Measurements from ENCODE around the gene PNPLA3. TPM values are rescaled to one million over a fixed set of nuclear protein-coding genes. Genes with fewer than 3 reads are reported as not detected.

PNPLA3 gene
- total RNA-seq, 2 donors from 2014 or later, result 0.14 to 0.28 TPM

DNA sequence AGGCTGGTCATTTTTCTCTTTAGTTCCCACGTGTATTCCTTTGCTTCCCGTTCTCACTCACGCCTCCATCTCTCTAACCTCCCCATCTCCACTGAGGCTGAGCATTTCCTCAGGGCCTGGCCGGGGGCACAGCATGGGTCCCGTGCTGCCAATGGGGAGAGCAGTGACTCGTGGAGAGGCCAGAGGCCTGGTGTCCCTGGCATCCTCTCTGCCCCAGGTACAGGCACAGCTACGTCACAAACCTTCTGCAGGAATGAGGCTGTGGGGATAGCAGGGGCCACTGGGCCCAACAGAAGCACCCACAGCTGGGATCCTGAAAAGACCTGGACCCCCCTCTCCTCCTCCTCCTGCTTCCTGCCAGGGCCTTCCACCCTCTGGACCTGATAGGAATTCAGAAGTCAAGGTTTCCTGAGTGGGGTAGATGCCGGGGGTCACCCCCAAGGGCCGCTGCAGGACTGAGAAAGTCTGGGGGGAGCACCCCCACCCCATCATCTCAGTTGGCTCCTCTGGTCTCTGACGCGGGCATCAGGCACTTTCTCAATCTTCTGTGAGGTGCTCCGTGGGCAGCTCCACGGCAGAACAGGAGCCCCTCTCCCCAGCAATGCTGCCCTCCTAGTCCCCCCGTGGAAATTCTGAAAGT is 43.6 kb upstream of the PNPLA3 start:
- Histone ChIP-seq H3K27ac (no peak overlapping the region), H3K36me3 (no peaks in the 10 kb centered on the region), H3K4me3 (no peak overlapping the region), H3K27me3 (replicated peaks; ENCODE audit: insufficient read depth) (no peaks in the 10 kb centered on the region), H3K9me3 (no peaks in the 10 kb centered on the region), H3K4me1 (replicated peaks) (no peaks in the 10 kb centered on the region)
- intact Hi-C loops (cut with DNase I), result loop anchor here (10.0 kb wide), 1 partner anchor 495 kb away; no protein-coding TSS in a partner anchor
- WGBS, result 84% methylated on average over 14 of the region's 14 CpGs
- TF ChIP-seq, protein P1, sequence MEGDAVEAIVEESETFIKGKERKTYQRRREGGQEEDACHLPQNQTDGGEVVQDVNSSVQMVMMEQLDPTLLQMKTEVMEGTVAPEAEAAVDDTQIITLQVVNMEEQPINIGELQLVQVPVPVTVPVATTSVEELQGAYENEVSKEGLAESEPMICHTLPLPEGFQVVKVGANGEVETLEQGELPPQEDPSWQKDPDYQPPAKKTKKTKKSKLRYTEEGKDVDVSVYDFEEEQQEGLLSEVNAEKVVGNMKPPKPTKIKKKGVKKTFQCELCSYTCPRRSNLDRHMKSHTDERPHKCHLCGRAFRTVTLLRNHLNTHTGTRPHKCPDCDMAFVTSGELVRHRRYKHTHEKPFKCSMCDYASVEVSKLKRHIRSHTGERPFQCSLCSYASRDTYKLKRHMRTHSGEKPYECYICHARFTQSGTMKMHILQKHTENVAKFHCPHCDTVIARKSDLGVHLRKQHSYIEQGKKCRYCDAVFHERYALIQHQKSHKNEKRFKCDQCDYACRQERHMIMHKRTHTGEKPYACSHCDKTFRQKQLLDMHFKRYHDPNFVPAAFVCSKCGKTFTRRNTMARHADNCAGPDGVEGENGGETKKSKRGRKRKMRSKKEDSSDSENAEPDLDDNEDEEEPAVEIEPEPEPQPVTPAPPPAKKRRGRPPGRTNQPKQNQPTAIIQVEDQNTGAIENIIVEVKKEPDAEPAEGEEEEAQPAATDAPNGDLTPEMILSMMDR (IDR thresholded peaks at IDR 0.05), result no peak
- no peak for TF ChIP-seq POLR2A (IDR thresholded peaks at IDR 0.05)
- no peak for TF ChIP-seq POLR2AphosphoS5 (IDR thresholded peaks at IDR 0.05)
- no peak for DNase-seq (ENCODE audit: low spot score)

DNA sequence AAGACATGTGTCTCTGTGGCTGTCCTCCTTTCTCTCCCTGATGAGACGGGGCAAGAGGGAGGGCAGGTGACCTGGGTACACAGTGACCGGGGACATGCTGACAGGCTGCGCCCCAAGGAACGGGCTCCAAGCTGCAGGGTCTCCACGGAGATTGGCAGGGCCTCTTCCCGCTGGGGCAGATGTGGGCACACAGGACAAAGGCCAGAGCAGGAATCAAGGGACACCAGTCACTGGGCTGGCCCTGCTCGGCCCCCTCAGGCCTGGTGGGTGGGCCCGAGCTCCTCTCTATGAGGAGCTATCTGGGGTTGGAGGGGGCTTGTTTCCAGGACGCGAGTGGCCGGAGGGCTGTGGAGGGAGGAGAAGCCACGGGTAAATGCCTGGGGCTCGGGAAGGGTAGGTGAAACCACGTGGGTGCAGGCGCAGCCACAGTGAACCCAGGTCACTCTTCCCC is 43.0 kb upstream of the PNPLA3 start:
- no peak overlapping the region for H3K27ac ChIP-seq
- WGBS, result 84% methylated on average over 15 of the region's 15 CpGs
- H3K4me1 ChIP-seq (replicated peaks), result no peaks in the 10 kb centered on the region
- H3K4me3 ChIP-seq, result no peak overlapping the region
- no peak for DNase-seq (ENCODE audit: low spot score)
- no peaks in the 10 kb centered on the region for H3K27me3 ChIP-seq (replicated peaks; ENCODE audit: insufficient read depth)
- TF ChIP-seq POLR2AphosphoS5 (IDR thresholded peaks at IDR 0.05), result no peak
- no peak for TF ChIP-seq POLR2A (IDR thresholded peaks at IDR 0.05)
- TF ChIP-seq, protein P1 (IDR thresholded peaks at IDR 0.05), result no peak
- H3K36me3 ChIP-seq, result no peaks in the 10 kb centered on the region
- no peaks in the 10 kb centered on the region for H3K9me3 ChIP-seq
- intact Hi-C loops (cut with DNase I), result loop anchor here (10.0 kb wide), 1 partner anchor 496 kb away; no protein-coding TSS in a partner anchor

DNA sequence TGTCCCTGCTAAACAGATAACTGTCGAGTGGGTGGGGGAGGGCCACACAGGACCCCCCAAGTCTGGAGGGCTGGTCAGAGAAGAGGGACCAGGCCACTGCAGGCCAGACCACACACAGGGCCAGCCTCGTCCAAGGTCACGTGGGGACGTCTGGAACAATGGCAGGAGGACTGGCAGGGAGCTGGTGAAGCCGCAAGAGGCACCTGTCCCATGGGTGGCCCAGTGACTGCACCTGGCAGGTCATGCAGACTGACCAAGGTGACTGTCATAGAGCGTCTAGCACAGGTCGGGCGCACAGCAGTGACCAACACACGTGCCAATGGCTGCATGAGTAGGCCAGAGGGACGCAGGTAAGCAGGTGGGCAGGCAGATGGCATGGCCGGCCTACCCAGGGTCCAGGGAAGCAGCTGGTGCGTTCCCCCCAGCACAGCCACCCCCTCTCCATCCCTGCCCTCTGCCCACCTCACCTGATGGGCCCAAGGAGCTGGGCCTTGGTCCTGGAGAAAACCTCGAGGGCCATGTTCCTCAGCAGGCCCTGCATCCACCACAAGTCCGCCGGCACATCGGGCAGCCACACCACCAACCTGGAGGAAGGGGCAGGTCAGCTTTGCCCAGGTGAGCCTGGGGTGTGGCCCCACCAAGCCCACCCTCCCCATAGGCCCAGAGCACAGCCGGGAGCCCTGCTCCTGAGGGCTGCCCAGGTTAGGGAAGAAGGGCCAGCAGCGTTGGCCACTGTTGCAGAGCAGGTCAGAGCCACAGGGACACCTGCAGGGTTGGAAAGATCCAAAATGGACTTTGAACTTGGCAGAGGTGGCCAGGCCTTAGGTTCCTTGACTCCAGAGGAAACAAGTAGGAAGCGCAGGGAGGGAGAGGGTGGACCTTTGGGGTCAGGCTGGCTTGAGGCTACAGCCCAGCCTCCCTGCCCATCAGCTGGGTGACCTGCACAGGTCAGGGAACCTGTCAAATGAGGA is 42.2 kb upstream of the PNPLA3 start:
- no peaks in the 10 kb centered on the region for H3K27me3 ChIP-seq (replicated peaks; ENCODE audit: insufficient read depth)
- WGBS, result 85% methylated on average over 14 of the region's 19 CpGs

DNA sequence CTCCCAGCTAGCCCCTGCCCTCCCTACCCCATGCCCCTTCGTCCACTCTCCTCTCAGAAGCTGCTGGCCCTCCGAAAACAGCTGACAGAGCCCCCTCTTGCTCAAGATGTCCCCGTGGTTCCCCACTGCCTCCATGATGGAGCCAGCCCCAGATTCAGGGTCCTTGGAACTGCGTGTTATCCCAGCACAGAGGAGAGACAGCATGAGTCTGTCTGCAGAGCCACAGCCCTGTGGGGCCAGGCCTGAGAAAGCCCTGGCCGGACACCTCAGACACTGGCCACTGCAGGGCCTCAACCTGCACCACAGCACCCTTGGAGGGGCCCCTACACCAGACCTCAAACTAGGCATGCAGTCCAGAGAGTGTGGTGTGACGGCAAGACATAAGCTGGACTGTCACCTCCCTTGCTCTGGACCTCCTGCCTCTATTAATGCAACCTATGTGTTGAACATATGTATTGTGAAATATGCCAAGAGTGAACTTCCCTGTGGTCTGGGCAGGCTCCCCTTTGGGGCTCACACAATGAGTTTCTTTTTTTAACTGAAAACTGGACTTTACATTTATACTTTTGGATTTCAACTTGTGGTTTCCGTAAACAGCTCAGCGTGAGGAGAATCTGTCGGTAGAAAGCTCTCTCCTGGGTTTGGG is 41.4 kb upstream of the PNPLA3 start:
- Histone ChIP-seq H3K4me1 (replicated peaks) (no peaks in the 10 kb centered on the region), H3K9me3 (no peaks in the 10 kb centered on the region), H3K4me3 (no peak overlapping the region), H3K27me3 (replicated peaks; ENCODE audit: insufficient read depth) (no peaks in the 10 kb centered on the region), H3K27ac (no peak overlapping the region), H3K36me3 (no peaks in the 10 kb centered on the region)
- DNase-seq (ENCODE audit: low spot score), result no peak
- intact Hi-C loops (cut with DNase I), result loop anchor here (10.0 kb wide), 1 partner anchor 497 kb away; no protein-coding TSS in a partner anchor
- WGBS, result 90% methylated on average over 9 of the region's 9 CpGs
- TF ChIP-seq POLR2A (IDR thresholded peaks at IDR 0.05), result no peak
- TF ChIP-seq, protein P1 (IDR thresholded peaks at IDR 0.05), result no peak
- TF ChIP-seq POLR2AphosphoS5 (IDR thresholded peaks at IDR 0.05), result no peak

More for the DNA sequence above, 42.2 kb upstream of the PNPLA3 start:
- TF ChIP-seq, protein P1 (IDR thresholded peaks at IDR 0.05), result no peak
- H3K36me3 ChIP-seq, result no peaks in the 10 kb centered on the region
- no peak for DNase-seq (ENCODE audit: low spot score)
- intact Hi-C loops (cut with DNase I), result loop anchor here (10.0 kb wide), 1 partner anchor 497 kb away; no protein-coding TSS in a partner anchor
- no peak overlapping the region for H3K4me3 ChIP-seq
- H3K27ac ChIP-seq, result no peak overlapping the region
- no peaks in the 10 kb centered on the region for H3K9me3 ChIP-seq
- no peaks in the 10 kb centered on the region for H3K4me1 ChIP-seq (replicated peaks)
